ENCODE measurements around the gene CCDC24.

- TF ChIP-seq ZBTB26 (CRISPR knock-in tag; IDR thresholded peaks at IDR 0.05), result no peak
- no peak for TF ChIP-seq SIN3A (IDR thresholded peaks at IDR 0.05; ENCODE audit: borderline replicate concordance in 2 of 2, control insufficient read depth in 1 of 2, low read depth in 2 of 2, low read length in 2 of 2)
- no peak for TF ChIP-seq ETV5 (CRISPR knock-in tag; IDR thresholded peaks at IDR 0.05; ENCODE audit: low read depth)
- TF ChIP-seq BRCA1 (IDR thresholded peaks at IDR 0.05), result no peak
- TF ChIP-seq BRCA1 (CRISPR knock-in tag; IDR thresholded peaks at IDR 0.05), result no peak
- TF ChIP-seq POLR2A (conservative IDR thresholded peaks at IDR 0.05), result no peak
- no peak for TF ChIP-seq ZBTB7A (IDR thresholded peaks at IDR 0.05; ENCODE audit: borderline replicate concordance, control insufficient read depth, low read depth, low read length)
- no peak for TF ChIP-seq SP2 (IDR thresholded peaks at IDR 0.05; ENCODE audit: extremely low read depth, low read depth, low read length, poor library complexity, severe bottlenecking)
- no peak for TF ChIP-seq KAT2B (IDR thresholded peaks at IDR 0.05; ENCODE audit: low read depth, low read length)
- TF ChIP-seq U2AF2 (optimal IDR thresholded peaks at IDR 0.05; ENCODE audit: low read depth, low read length), result no peak
- no peak for TF ChIP-seq EZH2 (IDR thresholded peaks at IDR 0.05; ENCODE audit: borderline replicate concordance, low read depth, low read length)
- TF ChIP-seq ZNF197 (CRISPR knock-in tag; IDR thresholded peaks at IDR 0.05; ENCODE audit: low read depth), result no peak
Observed at GRCh38 chr1:43992232-43992995, 1.0 kb downstream of the CCDC24 start.
